Fibroblast of lung (primary cell): ENCODE results near the gene NEGR1. TPM values are rescaled to one million over a fixed set of nuclear protein-coding genes. Genes with fewer than 3 reads are reported as not detected.

Experiments
- DNase-seq, 2 donors: peaks; one replicate each; pipeline versions ENCODE4 v3.0.0 to v3.0.0-alpha.2; 2010; ENCODE audit warnings: low read depth in 2 of 2
- H2AFZ ChIP-seq: 2 replicates; pipeline ENCODE4 v1.5.1; 2012; ENCODE audit warnings: low read length, control low read depth, inconsistent platforms
- H3K27ac ChIP-seq: 2 replicates; pipeline ENCODE4 v1.5.1; 2011; ENCODE audit warnings: low read length, control low read depth; ENCODE audit not compliant: insufficient read depth
- H3K27me3 ChIP-seq: 2 replicates; pipeline ENCODE4 v1.5.1; 2011; ENCODE audit warnings: mild to moderate bottlenecking, low read length; ENCODE audit not compliant: control insufficient read depth, insufficient read depth
- H3K36me3 ChIP-seq: 2 replicates; pipeline ENCODE4 v1.5.1; 2011; ENCODE audit warnings: low read length; ENCODE audit not compliant: control insufficient read depth, insufficient read depth
- H3K4me1 ChIP-seq: 2 replicates; pipeline ENCODE4 v1.5.1; 2011; ENCODE audit warnings: low read length; ENCODE audit not compliant: control insufficient read depth, insufficient read depth; ENCODE audit errors: extremely low read depth
- H3K4me2 ChIP-seq: 2 replicates; pipeline ENCODE4 v1.5.1; 2011; ENCODE audit warnings: low read length, control low read depth; ENCODE audit not compliant: insufficient read depth; ENCODE audit errors: extremely low read depth
- H3K4me3 ChIP-seq, 4 experiments: fragments of 200-600 bp in 1 of 4; sonication (generic) in 1 of 4; replicated peaks in 1 of 4; 2 replicates each; pipeline ENCODE4 v1.5.1; 2011 to 2016; ENCODE audit warnings: low read length in 4 of 4, low read depth in 3 of 4, mild to moderate bottlenecking in 3 of 4, control low read depth in 2 of 4, inconsistent platforms in 1 of 4, mixed read lengths in 1 of 4; ENCODE audit not compliant: insufficient read depth in 1 of 4; ENCODE audit errors: control extremely low read depth in 1 of 4
- H3K79me2 ChIP-seq: 2 replicates; pipeline ENCODE4 v1.5.1; 2012; ENCODE audit warnings: mild to moderate bottlenecking, low read length, inconsistent platforms; ENCODE audit not compliant: control insufficient read depth, insufficient read depth
- H3K9ac ChIP-seq: 2 replicates; pipeline ENCODE4 v1.5.1; 2011; ENCODE audit warnings: mild to moderate bottlenecking, low read length, control low read depth; ENCODE audit not compliant: insufficient read depth
- H3K9me3 ChIP-seq: 2 replicates; pipeline ENCODE4 v1.5.1; 2012; ENCODE audit warnings: low read depth, low read length; ENCODE audit not compliant: control insufficient read depth, insufficient read depth
- H4K20me1 ChIP-seq: 2 replicates; pipeline ENCODE4 v1.5.1; 2011; ENCODE audit warnings: low read length; ENCODE audit not compliant: control insufficient read depth, insufficient read depth; ENCODE audit errors: extremely low read depth
- EZH2 ChIP-seq: IDR thresholded peaks from 2 replicates; pipeline ENCODE4 v1.5.1; 2012; ENCODE audit warnings: low read length, control low read depth, mild to moderate bottlenecking; ENCODE audit errors: missing control alignments
- polyA plus RNA-seq, 2 donors: library from polyadenylated mRNA; depleted of rRNA in 1 of 2; stranded (reverse) in 1 of 2; unstranded in 1 of 2; fragments of >200 nt; gene quantifications; 2 replicates each; pipeline ENCODE4 v1.2.1, GENCODE V29; 2011 to 2012; ENCODE audit warnings: missing spikeins in 1 of 2
- total RNA-seq: library from RNA; depleted of rRNA; stranded (reverse); fragments of >200 nt; gene quantifications from 2 replicates; pipeline ENCODE4 v1.2.1, GENCODE V29; 2014
- TF ChIP-seq, protein P1 (sequence below), 2 donors: IDR thresholded peaks in 1 of 2; conservative IDR thresholded peaks in 1 of 2; 1 replicate in 1 of 2; 2 replicates in 1 of 2; pipeline ENCODE4 v1.5.1; 2011 to 2012; ENCODE audit warnings: low read length in 2 of 2, control low read depth in 1 of 2, inconsistent platforms in 1 of 2, low read depth in 1 of 2, mild to moderate bottlenecking in 1 of 2

NEGR1 gene
- total and polyA plus RNA-seq, 2 donors (not counting 1 experiment from before 2014, with no cell fraction given): 3.1 to 9.4 TPM

DNA sequence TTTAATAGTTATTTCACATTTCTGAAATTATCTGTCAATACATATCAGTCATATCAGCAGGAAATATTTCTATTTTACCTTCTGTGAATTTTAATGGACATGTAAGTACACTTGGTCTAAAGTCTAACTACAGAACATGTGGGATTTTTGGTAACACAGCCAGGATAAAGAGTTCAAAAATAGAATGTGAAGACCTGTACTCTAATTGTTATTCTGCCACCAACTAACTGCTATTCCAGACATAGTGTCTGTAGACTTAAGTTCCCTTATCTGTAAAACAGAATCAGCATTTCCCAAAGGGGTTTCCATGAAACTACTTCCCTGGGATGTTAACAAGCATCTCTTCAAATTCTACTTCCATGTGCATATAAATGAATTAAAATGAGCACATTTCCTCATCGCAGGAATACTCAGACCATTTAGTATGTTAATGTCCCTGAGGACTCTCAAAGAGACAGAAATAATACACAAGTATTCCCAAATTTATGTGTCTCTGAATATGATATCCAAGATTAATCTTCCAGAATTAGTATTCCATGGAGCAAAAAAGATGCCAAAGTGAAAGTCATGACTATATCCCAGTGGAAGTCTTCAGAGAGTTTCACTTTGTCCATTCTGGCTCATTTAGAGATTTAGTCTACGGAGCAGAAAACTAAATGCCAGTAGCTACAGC lies 325.6 kb downstream of the NEGR1 start:
- no peaks in the 10 kb centered on the region for H3K79me2 ChIP-seq
- no peaks in the 10 kb centered on the region for H4K20me1 ChIP-seq
- no peak overlapping the region for H2AFZ ChIP-seq
- H3K9me3 ChIP-seq: no peaks in the 10 kb centered on the region
- H3K9ac ChIP-seq: no peak overlapping the region
- H3K4me1 ChIP-seq: no peaks in the 10 kb centered on the region
- no peak overlapping the region for H3K27ac ChIP-seq
- TF ChIP-seq EZH2: no peak
- TF ChIP-seq, protein P1, sequence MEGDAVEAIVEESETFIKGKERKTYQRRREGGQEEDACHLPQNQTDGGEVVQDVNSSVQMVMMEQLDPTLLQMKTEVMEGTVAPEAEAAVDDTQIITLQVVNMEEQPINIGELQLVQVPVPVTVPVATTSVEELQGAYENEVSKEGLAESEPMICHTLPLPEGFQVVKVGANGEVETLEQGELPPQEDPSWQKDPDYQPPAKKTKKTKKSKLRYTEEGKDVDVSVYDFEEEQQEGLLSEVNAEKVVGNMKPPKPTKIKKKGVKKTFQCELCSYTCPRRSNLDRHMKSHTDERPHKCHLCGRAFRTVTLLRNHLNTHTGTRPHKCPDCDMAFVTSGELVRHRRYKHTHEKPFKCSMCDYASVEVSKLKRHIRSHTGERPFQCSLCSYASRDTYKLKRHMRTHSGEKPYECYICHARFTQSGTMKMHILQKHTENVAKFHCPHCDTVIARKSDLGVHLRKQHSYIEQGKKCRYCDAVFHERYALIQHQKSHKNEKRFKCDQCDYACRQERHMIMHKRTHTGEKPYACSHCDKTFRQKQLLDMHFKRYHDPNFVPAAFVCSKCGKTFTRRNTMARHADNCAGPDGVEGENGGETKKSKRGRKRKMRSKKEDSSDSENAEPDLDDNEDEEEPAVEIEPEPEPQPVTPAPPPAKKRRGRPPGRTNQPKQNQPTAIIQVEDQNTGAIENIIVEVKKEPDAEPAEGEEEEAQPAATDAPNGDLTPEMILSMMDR (conservative IDR thresholded peaks at IDR 0.05 in 1 of 2, IDR thresholded peaks at IDR 0.05 in 1 of 2; ENCODE audit: low read depth in 1 of 2, low read length in 2 of 2): no peak
- H3K4me3 ChIP-seq: no peak overlapping the region
- no peak overlapping the region for H3K4me2 ChIP-seq
- no peaks in the 10 kb centered on the region for H3K36me3 ChIP-seq
- DNase-seq: no peak
- no peaks in the 10 kb centered on the region for H3K27me3 ChIP-seq

DNA sequence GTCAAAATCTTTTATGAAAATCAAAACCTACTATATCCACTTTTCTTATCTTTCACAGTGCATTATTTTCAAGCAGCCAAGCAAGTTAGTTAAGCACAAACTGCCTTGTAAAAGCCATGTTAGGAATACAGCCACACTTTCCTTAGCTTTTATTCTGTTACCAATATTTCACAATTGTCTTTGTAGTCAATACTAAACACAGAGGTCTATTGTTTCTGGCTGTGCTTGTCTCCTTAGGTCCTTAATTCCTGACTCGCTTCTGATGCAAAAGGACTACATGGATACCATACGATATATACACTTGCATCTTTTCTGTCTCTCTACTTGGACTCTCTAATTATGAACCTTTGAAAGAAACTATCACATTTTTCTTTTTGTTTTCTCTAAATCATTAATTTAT lies 331.8 kb downstream of the NEGR1 start:
- H3K79me2 ChIP-seq: no peaks in the 10 kb centered on the region
- DNase-seq: no peak
- no peaks in the 10 kb centered on the region for H3K27me3 ChIP-seq
- H3K36me3 ChIP-seq: no peaks in the 10 kb centered on the region
- H3K4me2 ChIP-seq: no peak overlapping the region
- no peak overlapping the region for H3K4me3 ChIP-seq
- TF ChIP-seq, protein P1 (conservative IDR thresholded peaks at IDR 0.05 in 1 of 2, IDR thresholded peaks at IDR 0.05 in 1 of 2; ENCODE audit: low read depth in 1 of 2, low read length in 2 of 2): no peak
- TF ChIP-seq EZH2: no peak
- no peak overlapping the region for H3K27ac ChIP-seq
- H3K9me3 ChIP-seq: no peaks in the 10 kb centered on the region
- H3K9ac ChIP-seq: no peak overlapping the region
- H3K4me1 ChIP-seq: no peaks in the 10 kb centered on the region
- no peaks in the 10 kb centered on the region for H4K20me1 ChIP-seq
- H2AFZ ChIP-seq: no peak overlapping the region

DNA sequence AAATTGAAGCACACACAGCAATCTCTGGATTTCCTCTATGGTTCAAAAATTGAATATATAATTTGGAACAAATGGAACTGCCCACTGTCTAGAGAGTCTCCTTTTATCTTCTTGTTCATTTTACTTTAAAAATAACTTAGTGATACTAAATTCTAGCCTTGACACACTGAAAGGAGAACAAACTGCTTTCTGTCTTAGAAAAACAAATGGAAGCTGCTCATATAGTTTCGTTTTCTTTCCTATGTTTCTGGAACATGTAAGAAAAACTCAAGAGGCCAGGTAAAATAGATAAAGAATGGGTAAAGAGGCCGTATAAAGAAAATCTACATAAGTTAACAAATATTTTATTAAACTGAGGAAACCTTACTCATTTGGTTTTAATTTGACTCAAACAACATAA lies 332.7 kb downstream of the NEGR1 start:
- no peaks in the 10 kb centered on the region for H3K27me3 ChIP-seq
- H4K20me1 ChIP-seq: no peaks in the 10 kb centered on the region
- no peaks in the 10 kb centered on the region for H3K9me3 ChIP-seq
- H3K27ac ChIP-seq: no peak overlapping the region
- H3K4me2 ChIP-seq: no peak overlapping the region
- H3K9ac ChIP-seq: no peak overlapping the region
- no peak overlapping the region for H3K4me3 ChIP-seq
- H3K79me2 ChIP-seq: no peaks in the 10 kb centered on the region
- DNase-seq: no peak
- no peaks in the 10 kb centered on the region for H3K36me3 ChIP-seq
- TF ChIP-seq, protein P1 (conservative IDR thresholded peaks at IDR 0.05 in 1 of 2, IDR thresholded peaks at IDR 0.05 in 1 of 2; ENCODE audit: low read depth in 1 of 2, low read length in 2 of 2): no peak
- no peak for TF ChIP-seq EZH2
- no peaks in the 10 kb centered on the region for H3K4me1 ChIP-seq
- H2AFZ ChIP-seq: no peak overlapping the region
